Spleen (tissue), 7 donors: ENCODE measurements around the gene DYSF.

ENCODE experiments used
- CTCF ChIP-seq, 11 experiments: fragments of 200-600 bp in 7 of 11; fragments of 450-650 bp in 4 of 11; sonication (generic) in 4 of 11; IDR thresholded peaks in 8 of 11; conservative IDR thresholded peaks in 3 of 11; 1 replicate in 7 of 11; 2 replicates in 4 of 11; pipeline versions ENCODE4 v1.4.0 to v1.8.0; 2016 to 2021; ENCODE audit warnings: antibody characterized with exemption in 11 of 11, inconsistent platforms in 4 of 11, mild to moderate bottlenecking in 1 of 11
- POLR2A ChIP-seq, 3 donors: fragments of 450-650 bp; IDR thresholded peaks; one replicate each; pipeline ENCODE4 v1.5.1; 2017; ENCODE audit warnings: antibody characterized with exemption in 3 of 3, mild to moderate bottlenecking in 1 of 3
- POLR2AphosphoS5 ChIP-seq, 3 donors: sonication (generic); formaldehyde crosslinking; IDR thresholded peaks; one replicate each; pipeline ENCODE4 v1.5.1; 2017; ENCODE audit warnings: antibody characterized with exemption in 3 of 3
- donor health status: DM: no; HTN: no; CAD: no; lungs with moderate emphysema.
- donor health status: DM: no; HTN: no; CAD: no.
- donor health status: DM: no; HTN: no; CAD: no.

- TF ChIP-seq POLR2A (IDR thresholded peaks at IDR 0.05) = no peak
- no peak for TF ChIP-seq CTCF (IDR thresholded peaks at IDR 0.05 in 8 of 11, conservative IDR thresholded peaks at IDR 0.05 in 3 of 11)
- peak in 1 of 3 donors; percentile 28 for TF ChIP-seq POLR2AphosphoS5 (IDR thresholded peaks at IDR 0.05)
Observed at GRCh38 chr2:71528131-71528591, 74.8 kb downstream of the DYSF start.
